ENCODE data around the gene IVNS1ABP.

Gene IVNS1ABP

DNA sequence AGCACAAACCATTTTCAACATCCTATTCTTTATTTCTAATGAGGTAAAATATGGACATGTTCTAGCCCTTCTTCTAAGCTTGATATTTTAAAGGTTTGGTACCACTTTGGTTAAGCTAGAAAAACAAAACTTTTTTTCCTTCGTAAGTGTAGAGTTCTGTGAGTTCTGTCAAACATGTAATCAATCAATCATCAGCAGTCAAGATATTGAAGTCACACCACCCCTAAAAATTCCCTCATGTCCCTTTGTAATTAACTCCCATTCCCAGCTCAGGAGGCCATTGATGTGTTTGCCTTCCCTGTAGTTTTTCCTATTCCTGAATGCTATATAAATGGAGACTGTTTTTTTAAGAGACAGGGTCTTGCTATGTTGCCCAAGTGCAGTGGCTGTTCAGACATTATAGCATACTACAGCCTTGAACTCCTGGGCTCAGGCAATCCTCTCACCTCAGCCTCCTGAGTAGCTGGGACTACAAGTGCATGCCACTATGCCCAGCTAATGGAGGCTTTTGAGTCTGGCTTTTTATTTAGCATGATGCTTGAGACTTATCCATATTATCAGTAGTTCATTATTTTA lies 23.0 kb downstream of the IVNS1ABP start:
- Mint-ChIP-seq H3K9me3 (no peaks in the 10 kb centered on the region), H3K27me3 (no peaks in the 10 kb centered on the region), H3K4me3 (no peak overlapping the region), H3K36me3 (ENCODE audit: low read depth) (peaks cover 66% of the 10 kb centered on the region), H3K4me1 (peaks cover 4% of the 10 kb centered on the region), H3K27ac (no peak overlapping the region)
- ATAC-seq (no peak), DNase-seq (no peak)

DNA sequence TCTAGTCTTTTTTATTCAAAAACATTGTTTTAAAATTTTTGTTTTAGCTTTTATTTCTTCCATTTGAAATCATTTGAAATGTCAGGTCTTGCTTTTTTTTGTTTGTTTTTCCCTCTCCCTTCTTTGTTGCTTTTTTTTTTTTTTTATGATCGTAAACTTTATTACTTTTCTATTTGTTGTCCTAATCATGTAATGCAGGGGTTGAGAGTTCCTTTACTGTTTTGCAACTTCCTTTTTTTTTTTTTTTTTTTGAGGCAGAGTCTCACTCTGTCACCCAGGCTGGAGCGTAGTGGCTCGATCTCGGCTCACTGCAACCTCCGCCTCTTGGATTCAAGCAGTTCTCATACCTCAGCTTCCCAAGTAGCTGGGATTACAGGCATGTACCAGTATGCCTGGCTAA lies 24.8 kb downstream of the IVNS1ABP start:
- Mint-ChIP-seq H3K27ac (no peak overlapping the region), H3K9me3 (no peaks in the 10 kb centered on the region)
- no peak for ATAC-seq

DNA sequence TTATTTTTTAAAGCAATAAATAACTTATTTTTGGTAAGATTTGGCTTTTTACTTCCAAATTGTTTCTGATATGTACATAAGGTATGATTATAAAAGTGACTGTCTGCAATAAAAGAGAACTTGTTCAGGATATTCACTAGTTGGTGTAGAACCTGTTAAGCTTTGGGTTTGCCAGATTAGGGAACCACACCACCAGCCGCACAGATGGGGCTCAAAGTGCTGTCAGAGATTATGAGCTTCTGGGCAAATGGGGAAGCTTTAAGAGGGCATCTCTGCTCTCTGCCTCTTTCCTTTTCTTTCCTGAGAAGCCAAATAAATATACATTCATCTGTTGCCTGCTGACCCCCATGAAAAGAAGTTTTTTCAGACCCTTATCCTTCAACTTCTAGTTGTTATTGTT lies 25.4 kb downstream of the IVNS1ABP start:
- Mint-ChIP-seq H3K4me3 (no peak overlapping the region), H3K4me1 (peaks cover 4% of the 10 kb centered on the region), H3K36me3 (ENCODE audit: low read depth) (peaks cover 46% of the 10 kb centered on the region), H3K27me3 (no peaks in the 10 kb centered on the region), H3K9me3 (no peaks in the 10 kb centered on the region), H3K27ac (no peak overlapping the region)
- ATAC-seq (no peak), DNase-seq (no peak)

More for the DNA sequence above, 24.8 kb downstream of the IVNS1ABP start:
- Mint-ChIP-seq H3K36me3 (ENCODE audit: low read depth) (peaks cover 48% of the 10 kb centered on the region), H3K4me3 (no peak overlapping the region), H3K4me1 (peaks cover 4% of the 10 kb centered on the region), H3K27me3 (no peaks in the 10 kb centered on the region)
- no peak for DNase-seq

DNA sequence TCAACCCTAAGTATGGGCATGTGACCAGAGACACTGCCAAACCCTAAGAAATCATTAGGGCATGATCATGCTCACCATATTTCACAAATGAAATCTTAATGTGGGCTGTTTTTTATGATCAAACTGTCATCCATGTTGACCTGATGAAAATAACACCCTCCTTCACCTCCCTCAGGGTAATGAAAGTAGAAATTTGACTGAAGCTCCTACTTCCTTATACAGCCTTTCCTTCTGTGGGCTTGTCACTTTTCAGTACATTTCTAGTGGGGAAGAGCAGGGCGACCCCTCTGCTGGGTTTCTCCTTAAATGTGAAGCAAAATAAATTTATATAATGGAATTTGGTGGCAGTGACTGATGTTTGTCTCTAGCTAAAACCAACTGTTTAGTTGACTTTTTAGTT lies 25.9 kb downstream of the IVNS1ABP start:
- peaks cover 4% of the 10 kb centered on the region for H3K4me1 Mint-ChIP-seq
- H3K4me3 Mint-ChIP-seq = no peak overlapping the region
- no peak overlapping the region for H3K27ac Mint-ChIP-seq
- no peaks in the 10 kb centered on the region for H3K9me3 Mint-ChIP-seq
- peaks cover 44% of the 10 kb centered on the region for H3K36me3 Mint-ChIP-seq (ENCODE audit: low read depth)
- ATAC-seq (no peak), DNase-seq (no peak)
- no peaks in the 10 kb centered on the region for H3K27me3 Mint-ChIP-seq

DNA sequence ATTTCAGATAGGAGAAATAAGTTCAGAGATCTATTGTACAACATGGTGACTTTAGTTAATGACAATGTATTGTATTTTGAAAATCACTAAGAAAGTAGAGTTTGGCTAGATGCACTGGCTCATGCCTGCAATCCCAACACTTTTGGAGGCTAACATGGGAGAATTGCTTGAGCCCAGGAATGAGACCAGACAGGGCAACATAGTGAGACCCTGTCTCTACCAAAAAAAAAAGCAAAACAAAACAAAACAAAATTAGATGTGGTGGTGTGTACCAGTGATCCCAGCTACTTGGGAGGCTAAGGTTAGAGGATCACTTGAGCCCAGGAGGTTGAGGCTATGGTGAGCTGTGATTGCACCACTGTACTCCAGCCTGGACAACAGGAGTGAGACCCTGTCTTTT lies 27.2 kb downstream of the IVNS1ABP start:
- DNase-seq (no peak), ATAC-seq (no peak)
- no peaks in the 10 kb centered on the region for H3K9me3 Mint-ChIP-seq
- H3K27ac Mint-ChIP-seq = no peak overlapping the region
- H3K4me3 Mint-ChIP-seq = no peak overlapping the region
- peaks cover 32% of the 10 kb centered on the region for H3K36me3 Mint-ChIP-seq (ENCODE audit: low read depth)
- no peaks in the 10 kb centered on the region for H3K27me3 Mint-ChIP-seq
- peaks cover 6% of the 10 kb centered on the region for H3K4me1 Mint-ChIP-seq

DNA sequence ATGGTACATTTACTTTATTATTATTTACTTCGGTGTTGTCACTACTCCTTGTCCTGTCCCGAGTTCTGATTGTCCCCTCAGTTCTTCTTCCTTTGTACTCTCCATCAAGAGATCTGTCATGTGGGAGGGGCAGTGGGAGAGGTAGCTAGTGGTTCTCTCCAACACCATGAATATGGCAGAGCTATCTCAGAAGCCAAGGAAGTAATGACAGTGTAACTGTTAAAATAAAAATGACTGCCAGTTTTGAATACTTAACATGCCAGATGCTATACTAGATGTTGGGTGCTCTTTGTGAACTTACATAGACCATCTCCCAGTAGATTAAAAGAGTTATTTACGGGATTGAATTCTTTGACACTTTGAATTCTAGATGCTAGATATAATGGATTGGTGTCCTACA lies 28.6 kb downstream of the IVNS1ABP start:
- H3K4me1 Mint-ChIP-seq = peaks cover 8% of the 10 kb centered on the region
- ATAC-seq = no peak
- H3K4me3 Mint-ChIP-seq = no peak overlapping the region

DNA sequence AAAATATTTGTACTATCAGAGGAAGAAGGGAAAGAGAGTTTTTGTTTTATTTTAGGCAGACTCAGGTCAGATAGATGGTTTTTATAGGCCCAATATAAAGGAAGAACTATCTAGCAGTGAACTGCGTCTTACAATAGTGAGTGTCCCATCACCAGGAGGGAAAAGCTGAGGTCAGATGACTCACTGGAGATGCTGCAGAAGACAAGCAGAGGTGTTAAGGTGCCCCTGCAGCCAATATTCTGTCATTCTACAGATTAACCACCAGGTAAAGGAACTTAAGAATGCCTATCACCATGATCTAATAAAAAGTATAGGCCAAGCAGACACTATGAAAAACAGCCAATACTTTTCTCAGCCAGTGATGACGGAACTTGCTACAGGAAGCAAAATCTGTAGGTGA lies 29.6 kb downstream of the IVNS1ABP start:
- DNase-seq (no peak), ATAC-seq (no peak)
- Mint-ChIP-seq H3K36me3 (ENCODE audit: low read depth) (peaks cover 17% of the 10 kb centered on the region), H3K27ac (no peak overlapping the region), H3K9me3 (no peaks in the 10 kb centered on the region), H3K4me3 (no peak overlapping the region), H3K27me3 (no peaks in the 10 kb centered on the region), H3K4me1 (peaks cover 15% of the 10 kb centered on the region)

More for the DNA sequence above, 28.6 kb downstream of the IVNS1ABP start:
- Mint-ChIP-seq H3K36me3 (ENCODE audit: low read depth) (peaks cover 21% of the 10 kb centered on the region), H3K27ac (no peak overlapping the region), H3K9me3 (no peaks in the 10 kb centered on the region), H3K27me3 (no peaks in the 10 kb centered on the region)
- DNase-seq = no peak

DNA sequence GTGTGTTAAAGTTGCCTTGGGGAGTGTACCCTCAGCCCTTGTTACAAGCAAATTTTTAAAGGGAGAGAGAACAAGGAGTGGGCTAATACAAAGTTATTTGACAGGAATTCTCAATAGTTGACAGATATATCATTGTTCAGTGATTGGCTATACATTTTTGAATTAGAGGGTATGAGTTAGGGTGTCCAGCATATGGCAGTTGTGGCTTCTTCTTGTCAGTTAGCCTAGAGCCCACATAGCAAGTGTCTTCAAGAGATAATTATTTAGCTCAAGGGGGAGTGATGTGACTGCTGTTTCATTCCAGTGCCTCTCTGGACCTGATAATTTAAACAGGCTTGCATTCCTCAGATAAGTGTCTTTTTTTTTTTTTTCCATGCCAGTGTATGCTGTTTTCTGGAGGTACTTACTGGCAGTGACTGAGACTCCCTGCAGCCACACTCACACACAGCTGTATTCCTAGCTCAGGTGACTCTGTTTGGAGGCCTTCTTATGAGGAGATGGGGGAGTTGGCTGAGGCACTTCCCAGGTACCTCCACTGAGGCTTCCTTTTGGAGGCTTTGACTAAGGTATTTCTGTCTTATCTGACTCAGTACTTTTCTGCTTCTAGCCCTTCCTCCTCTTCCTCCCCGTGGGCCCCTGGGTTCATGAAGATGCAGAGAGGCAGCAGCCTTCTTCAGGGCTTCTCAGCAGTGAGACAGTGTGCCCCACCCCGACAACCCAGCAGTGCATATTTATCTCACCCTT lies 32.3 kb downstream of the IVNS1ABP start:
- Mint-ChIP-seq H3K4me1 (peaks cover 41% of the 10 kb centered on the region), H3K4me3 (no peak overlapping the region), H3K9me3 (peaks cover 6% of the 10 kb centered on the region), H3K27me3 (no peaks in the 10 kb centered on the region), H3K27ac (peak overlapping the region; percentile 13), H3K36me3 (ENCODE audit: low read depth) (peaks cover 9% of the 10 kb centered on the region)
- DNase-seq = no peak
- ATAC-seq = peak; percentile 30

DNA sequence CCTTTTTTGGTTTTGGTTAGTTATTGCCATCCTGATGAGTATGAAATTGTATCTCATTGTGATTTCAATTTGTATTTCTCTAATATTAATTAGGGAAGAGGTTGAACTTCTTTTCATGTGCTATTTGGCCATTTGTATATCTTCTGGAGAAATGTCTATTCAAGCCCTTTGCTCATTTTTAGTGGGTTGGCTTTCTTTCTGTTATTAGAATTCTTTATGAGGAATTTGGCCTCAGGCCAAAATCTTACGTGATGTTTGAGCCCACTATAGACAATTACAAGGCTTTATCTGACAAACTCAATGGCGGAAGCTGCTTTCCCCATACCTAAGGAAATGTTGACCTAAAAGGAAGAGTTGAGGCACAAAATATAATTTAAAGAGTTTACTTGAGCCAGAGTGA lies 32.9 kb downstream of the IVNS1ABP start:
- no peak for ATAC-seq
- peaks cover 44% of the 10 kb centered on the region for H3K4me1 Mint-ChIP-seq

DNA sequence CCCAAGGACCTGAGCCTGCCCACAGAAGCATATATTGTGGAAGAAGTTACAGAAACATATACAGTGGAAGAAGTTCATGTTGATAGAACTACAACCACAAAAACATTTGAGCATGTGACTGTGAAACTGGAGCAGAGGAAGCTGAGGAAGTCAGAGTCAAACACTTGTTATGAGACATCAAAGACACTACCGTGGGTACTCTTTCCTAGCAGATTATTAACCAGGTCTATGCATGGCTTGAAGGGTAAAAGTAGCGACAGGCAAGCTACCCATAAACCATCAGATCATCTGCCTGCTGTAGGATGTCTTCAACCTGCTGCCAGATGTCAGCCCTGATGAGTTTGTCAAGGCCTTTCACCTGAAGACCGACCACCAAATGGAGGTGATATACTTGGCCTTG lies 35.8 kb downstream of the IVNS1ABP start:
- DNase-seq (no peak), ATAC-seq (peak; percentile 77)
- Mint-ChIP-seq H3K9me3 (peaks cover 15% of the 10 kb centered on the region), H3K27me3 (no peaks in the 10 kb centered on the region), H3K36me3 (ENCODE audit: low read depth) (peaks cover 2% of the 10 kb centered on the region), H3K27ac (peak overlapping the region; percentile 63), H3K4me3 (no peak overlapping the region), H3K4me1 (peaks cover 44% of the 10 kb centered on the region)

More for the DNA sequence above, 32.9 kb downstream of the IVNS1ABP start:
- Mint-ChIP-seq H3K36me3 (ENCODE audit: low read depth) (peaks cover 5% of the 10 kb centered on the region), H3K27me3 (no peaks in the 10 kb centered on the region), H3K4me3 (no peak overlapping the region), H3K27ac (no peak overlapping the region), H3K9me3 (peaks cover 9% of the 10 kb centered on the region)
- DNase-seq = no peak

DNA sequence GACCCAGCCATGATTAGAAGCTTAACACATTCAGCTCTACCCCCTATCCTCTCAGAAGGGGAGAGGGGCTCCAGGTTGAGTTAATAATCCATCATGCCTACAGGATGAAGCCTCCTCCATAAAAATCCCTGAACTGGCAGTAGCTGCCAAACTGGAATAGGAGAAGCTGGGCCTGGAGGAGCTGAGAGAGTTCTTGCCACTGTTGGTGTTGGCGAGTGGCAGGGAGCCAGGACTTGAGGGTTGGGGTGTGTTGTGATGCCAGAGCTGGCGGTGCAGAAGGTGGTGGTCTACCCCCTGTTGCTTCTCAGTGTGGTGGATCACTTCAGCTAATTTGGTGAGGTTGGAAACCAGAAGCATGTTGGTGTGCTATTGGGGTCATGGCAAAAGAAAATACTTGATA lies 36.5 kb downstream of the IVNS1ABP start:
- peaks cover 44% of the 10 kb centered on the region for H3K4me1 Mint-ChIP-seq
- ATAC-seq (no peak), DNase-seq (no peak)
- no peak overlapping the region for H3K4me3 Mint-ChIP-seq
- peaks cover 15% of the 10 kb centered on the region for H3K9me3 Mint-ChIP-seq
- peaks cover 2% of the 10 kb centered on the region for H3K36me3 Mint-ChIP-seq (ENCODE audit: low read depth)
- H3K27ac Mint-ChIP-seq = no peak overlapping the region
- H3K27me3 Mint-ChIP-seq = no peaks in the 10 kb centered on the region

DNA sequence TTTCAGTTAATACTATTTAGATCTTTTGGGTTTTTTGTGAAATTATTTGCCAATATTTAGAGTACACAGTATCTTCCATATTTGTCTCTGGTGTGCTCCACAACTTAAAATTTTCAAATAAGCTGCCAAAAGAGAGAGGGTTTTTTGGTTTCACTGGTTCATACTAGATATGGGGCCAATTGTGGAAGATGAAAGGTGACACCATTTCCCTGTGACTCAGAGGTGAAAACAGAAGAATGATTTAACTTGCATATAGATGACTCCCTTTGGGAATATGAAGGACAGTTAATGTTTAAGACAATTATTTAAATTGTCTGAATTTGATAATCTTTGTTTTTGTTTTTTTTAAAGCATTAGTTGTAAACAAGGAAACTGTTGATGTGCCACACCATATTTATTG lies 37.5 kb downstream of the IVNS1ABP start:
- Mint-ChIP-seq H3K9me3 (peaks cover 15% of the 10 kb centered on the region), H3K4me3 (no peak overlapping the region), H3K27ac (no peak overlapping the region), H3K36me3 (ENCODE audit: low read depth) (peaks cover 2% of the 10 kb centered on the region), H3K27me3 (no peaks in the 10 kb centered on the region), H3K4me1 (peaks cover 41% of the 10 kb centered on the region)
- no peak for DNase-seq
- no peak for ATAC-seq

DNA sequence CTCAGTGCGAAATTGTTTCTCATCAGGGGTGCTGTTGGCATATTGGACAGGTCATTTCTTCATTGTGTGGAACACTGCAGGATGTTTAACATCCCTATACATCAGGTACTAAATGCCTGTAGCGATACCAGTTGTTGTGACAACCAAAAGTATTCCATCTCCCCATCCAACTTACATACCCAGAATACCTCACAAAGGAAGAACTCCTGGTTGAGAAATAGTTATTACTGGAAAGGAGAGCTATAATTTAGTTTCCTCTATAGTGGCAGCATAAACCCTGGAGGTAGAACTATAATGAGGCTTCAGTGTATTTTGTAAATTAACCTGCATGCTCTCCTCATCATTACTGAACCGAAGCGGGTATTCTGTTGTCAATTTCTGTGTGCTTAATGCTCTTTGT lies 45.1 kb downstream of the IVNS1ABP start:
- Mint-ChIP-seq H3K27me3 (no peaks in the 10 kb centered on the region), H3K36me3 (ENCODE audit: low read depth) (no peaks in the 10 kb centered on the region), H3K4me3 (no peak overlapping the region), H3K27ac (no peak overlapping the region), H3K9me3 (no peaks in the 10 kb centered on the region), H3K4me1 (no peaks in the 10 kb centered on the region)
- no peak for ATAC-seq
- no peak for DNase-seq

DNA sequence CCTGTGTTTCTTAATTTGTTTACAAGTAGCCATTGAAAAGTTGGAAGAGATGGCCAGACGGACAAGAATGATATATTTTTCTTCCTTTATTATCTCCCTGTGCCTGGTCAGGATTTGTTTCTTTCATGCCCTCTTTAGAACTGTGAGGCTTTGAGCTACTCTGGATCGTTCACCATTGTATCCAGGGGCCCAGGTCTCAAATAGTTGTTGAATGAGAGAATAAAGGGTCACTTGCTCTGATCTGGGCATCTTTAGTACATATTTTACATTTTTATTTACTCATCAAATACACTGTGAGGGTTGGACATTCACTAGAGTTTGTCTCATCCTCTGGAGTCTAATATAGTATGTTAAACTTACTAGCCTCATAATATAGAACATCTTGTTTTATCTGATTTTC lies 48.7 kb downstream of the IVNS1ABP start:
- no peak overlapping the region for H3K27ac Mint-ChIP-seq
- H3K4me1 Mint-ChIP-seq = no peaks in the 10 kb centered on the region
- no peak overlapping the region for H3K4me3 Mint-ChIP-seq
- no peaks in the 10 kb centered on the region for H3K27me3 Mint-ChIP-seq
- ATAC-seq = no peak
- DNase-seq = no peak
- H3K36me3 Mint-ChIP-seq (ENCODE audit: low read depth) = no peaks in the 10 kb centered on the region
- H3K9me3 Mint-ChIP-seq = no peaks in the 10 kb centered on the region

DNA sequence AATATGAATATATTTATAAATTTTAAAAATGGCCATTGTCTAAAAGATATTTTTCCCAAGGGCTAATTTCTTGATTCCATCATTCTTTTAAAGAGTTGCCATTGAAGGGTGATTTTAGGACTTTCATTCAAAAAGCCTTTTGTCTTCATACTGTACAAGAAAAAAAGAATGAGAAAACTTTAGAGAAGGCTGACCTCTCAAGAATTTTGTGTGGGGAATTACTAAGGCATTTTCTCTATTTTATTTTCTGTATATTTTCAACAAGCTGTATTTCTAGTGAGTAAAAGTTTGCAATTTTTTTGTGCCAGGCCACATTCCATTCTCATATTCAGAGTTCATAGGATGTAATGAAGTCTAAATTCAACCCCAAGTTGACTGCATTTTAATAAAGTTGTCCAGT lies 49.3 kb downstream of the IVNS1ABP start:
- DNase-seq (no peak), ATAC-seq (no peak)
- H3K36me3 Mint-ChIP-seq (ENCODE audit: low read depth) = no peaks in the 10 kb centered on the region
- H3K27me3 Mint-ChIP-seq = no peaks in the 10 kb centered on the region
- no peaks in the 10 kb centered on the region for H3K9me3 Mint-ChIP-seq
- no peak overlapping the region for H3K27ac Mint-ChIP-seq
- no peaks in the 10 kb centered on the region for H3K4me1 Mint-ChIP-seq
- no peak overlapping the region for H3K4me3 Mint-ChIP-seq
